Measurements from ENCODE around the gene BCAS4.

- no peak for TF ChIP-seq POLR2A (IDR thresholded peaks at IDR 0.05; ENCODE audit: extremely low read depth, insufficient read length)
- TF ChIP-seq CTCF (IDR thresholded peaks at IDR 0.05; ENCODE audit: low read depth, low read length) = no peak
- TF ChIP-seq MAX (IDR thresholded peaks at IDR 0.05; ENCODE audit: low read depth, low read length) = no peak
- TF ChIP-seq MYC (IDR thresholded peaks at IDR 0.05; ENCODE audit: low read depth, low read length) = no peak
These were observed 72.0 kb downstream of the BCAS4 start for GRCh38 chr20:50866831-50867230.
